GM18868 (cell line): ENCODE results near the gene RER1.

Experiments used
- ATAC-seq: cut with Tn5 transposase; IDR thresholded peaks from one replicate; pipeline ENCODE4 v1.9.1; 2021; ENCODE audit warnings: mild to moderate bottlenecking, moderate library complexity; ENCODE audit not compliant: unreplicated experiment

Gene RER1

DNA sequence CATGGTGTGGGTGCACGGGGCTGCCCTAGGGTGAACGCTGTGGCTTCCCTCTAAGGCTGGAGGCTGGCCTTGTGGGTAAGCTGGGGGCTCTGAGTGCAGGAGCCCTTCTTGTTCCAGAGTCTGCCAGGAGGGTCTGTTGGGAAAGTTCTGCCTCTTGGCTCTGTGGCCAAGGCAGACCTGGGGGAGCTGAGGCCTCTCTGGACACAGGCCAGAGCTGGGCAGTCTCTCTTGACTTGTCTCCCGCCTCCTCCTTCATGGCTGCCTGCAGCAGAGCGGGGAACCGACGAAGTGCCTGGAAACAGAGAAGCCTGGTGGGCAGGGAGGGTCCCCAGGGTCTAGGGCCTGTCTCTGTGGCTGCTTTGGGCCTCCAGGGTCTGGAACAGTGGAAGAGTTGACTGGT, 51.0 kb downstream of the RER1 start:
- no peak for ATAC-seq

DNA sequence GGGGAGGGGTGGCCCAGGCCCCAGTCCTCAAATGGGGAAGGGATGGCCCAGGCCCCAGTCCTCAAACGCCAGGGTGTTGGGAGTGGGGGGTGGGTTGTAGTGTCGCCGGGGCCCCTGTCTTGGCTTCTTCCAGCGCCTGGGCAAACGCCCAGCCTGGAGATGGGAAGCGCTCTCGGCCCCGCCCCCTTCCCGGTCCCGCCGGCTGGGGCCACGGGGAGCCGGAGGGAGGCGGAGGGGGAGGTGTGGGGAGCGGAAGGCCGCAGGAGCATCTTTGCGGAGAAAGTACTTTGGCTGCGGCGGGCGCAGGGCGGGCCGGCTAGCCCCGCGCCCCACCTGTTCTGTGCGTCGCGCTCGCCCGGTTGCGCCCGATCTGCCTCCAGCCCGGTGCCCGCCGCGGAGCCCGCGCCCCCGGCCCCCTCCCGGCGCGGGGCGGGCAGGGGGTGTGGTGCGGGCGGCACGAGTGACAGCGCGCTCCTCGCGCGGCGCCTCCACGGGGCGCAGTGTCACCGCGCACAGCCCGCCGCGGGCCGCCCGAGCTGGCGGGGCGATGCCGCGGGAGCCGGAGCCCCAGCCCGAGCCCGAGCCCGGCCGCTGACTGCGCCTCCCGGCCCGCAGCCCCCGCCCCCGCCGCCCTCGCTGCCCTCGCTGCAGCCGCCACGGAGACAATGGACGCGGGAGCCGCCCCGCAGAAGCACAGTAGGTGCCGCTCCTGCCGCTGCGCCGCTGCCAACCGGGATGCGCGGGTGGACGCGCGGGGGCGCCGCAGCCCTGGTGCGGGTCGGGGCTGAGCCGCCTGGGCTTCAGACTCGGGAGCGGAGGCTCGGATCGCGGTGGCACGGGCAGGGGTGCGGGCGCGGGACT, 51.9 kb downstream of the RER1 start:
- no peak for ATAC-seq

DNA sequence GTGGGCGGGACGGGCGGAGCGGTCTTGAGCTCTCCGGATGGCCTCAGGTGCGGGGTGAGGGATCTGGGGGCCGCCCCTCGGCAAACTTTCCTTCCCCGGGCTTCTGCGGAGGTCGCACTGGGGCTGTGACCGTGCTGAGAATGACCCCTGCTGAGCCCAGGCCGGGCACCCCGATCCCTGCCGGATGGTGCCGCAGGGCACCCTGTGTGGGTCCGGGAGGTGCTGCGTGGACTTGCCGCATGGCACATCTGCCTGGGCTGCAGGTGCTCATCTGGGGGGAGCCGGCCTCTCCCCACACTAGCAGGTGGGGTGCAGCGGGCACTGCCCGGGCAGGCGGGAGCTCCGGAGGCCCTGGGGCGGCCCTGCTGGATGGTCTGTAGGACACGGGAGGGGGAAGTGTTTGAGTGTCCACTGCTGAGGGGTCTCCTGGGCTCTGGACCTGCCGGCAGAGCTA, 52.5 kb downstream of the RER1 start:
- no peak for ATAC-seq

DNA sequence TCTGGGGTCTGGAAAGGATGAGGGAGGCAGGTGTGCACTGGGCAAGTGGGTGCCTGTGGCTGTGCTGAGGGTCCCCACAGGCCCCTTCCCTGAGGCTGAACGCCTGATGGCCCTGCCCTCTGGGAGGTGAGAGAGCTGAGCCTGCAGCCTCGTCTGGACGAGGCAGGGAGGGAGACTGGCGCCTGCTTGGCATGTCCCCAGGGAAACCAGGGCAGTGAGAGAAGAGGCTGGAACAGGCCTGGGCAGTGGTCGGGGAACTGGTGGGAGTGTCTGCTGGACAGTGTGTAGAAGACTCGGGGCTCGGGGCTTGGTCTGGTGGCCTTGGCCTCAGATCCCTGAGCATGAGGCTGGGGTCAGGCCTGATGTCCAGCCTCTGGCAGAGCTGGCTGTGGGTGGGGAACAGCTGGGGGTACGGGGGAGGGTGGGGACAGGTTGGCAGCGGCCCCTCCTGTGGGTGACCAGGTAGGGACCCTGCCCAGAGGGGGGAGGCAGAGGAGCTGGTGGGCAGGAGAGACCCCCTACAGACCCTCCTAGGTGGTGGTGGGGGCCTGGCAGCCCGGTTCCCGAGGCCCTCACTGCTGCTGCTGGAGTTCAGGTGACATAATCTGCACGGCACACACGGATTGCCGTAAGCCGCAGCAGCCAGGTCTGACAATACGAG, 53.7 kb downstream of the RER1 start:
- no peak for ATAC-seq

DNA sequence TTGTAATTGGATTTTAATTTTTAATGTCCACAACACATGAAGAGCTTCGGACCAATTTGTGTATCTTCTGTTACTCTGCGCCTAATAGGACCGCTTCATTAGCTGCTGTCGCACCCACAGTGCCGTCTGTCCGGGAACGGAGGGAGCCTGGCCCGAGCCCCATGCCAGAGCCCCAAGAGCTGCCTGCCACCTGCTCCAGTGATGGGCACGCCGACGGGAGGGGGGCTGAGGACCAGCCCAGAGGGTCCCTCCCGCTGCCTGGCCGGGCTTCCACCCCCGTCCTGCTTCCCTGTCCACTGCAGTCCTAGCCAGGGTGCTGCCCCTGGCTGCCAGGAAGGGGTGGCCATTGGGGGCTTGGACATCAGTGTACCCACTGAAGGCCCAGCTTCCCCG, 54.2 kb downstream of the RER1 start:
- ATAC-seq: no peak

DNA sequence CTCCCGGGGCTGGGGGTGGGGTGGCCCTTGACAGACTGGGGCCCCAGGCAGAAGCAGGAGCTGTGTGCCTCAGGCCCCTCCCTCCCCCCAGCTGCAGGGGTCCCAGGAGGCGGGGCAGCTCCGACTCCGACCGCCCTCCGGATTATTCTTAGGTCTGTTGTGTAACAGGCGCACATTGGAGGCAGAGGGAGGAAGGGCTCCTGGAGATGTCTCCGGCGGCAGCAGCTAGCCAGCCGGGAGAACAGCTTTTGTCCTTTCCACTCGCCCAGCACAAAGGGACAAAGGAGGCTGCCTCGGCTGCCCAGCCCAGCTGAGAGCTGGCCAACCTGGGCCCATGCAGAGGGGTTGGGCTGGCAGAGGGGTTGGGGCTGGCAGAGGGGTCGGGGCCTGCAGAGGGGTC, 54.8 kb downstream of the RER1 start:
- ATAC-seq: no peak

DNA sequence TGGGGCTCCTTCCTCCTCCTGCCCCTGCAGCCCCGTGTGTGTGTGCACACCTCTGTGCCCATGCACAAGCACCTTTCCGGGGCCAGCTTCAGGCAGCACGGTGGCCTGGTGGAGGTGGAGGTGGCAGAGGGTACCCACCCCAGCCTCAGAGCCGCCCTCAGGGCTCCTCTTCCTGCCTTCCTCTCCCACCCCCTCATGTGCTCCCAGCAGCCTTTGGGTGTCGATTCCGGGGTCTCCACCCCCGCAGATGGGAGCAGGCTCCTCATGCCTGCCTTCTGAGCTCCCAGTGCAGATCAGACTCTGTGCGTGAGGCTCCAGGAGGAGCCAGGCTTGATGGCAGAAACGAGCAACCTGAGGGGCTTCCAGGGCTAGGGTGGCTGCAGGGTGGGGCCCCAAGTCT, 55.2 kb downstream of the RER1 start:
- no peak for ATAC-seq

DNA sequence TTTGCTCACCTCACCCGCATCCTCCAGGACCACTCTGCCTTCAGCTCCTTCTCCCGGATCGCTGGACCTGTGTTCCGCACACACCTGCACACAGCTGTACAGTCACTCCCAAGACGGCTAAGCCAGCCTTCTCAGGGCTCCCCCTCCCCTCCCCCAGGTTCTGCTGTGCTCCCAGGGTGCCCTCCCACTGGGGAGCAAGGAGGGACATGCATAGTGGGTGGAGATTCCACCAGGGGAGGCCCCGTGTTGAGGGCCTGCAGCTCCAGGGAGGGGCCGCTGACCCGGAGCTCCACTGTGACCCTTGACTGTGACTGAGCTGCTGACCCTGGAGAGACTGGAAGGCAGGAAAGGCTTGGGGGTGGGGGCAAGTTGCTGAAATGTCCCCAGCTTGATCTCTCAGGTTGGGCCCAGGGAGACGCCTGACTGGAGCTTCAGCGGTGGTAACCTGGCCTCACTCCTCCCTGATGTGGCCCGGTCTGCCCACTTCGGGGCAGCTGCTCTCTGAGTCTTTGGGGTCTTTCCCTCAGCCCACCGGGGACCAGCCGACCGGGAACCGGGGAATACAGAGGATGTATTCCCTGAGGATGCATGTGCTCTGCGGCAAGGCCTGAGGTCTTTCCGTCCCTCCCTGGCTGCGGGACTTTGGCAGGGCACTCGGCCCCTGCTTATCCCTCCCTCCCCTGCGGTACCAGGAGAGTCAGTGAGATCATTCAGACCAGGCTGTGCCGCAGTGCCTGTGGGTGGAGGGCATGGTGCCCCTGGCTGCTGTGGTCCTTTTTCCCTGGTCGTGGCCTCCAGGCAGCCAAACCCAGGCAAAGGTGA, 55.8 kb downstream of the RER1 start:
- ATAC-seq: no peak

DNA sequence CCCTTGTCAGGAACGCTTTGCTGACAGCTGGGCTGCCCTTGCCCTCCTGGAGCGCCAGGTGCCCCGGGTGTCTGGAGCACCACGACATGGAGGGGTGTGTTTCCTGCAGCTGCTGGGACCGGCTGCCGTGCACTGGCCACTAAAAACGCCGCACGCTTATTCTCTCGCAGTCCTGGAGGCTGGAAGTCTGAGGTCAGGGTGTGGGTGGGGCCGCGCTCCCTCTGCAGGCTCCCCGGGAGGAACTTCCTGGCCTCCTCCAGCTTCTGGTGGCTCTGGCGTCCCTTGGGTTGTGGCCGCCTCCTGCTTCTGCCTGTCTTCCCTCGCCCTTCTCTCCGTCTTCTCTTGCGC, 56.4 kb downstream of the RER1 start:
- no peak for ATAC-seq

DNA sequence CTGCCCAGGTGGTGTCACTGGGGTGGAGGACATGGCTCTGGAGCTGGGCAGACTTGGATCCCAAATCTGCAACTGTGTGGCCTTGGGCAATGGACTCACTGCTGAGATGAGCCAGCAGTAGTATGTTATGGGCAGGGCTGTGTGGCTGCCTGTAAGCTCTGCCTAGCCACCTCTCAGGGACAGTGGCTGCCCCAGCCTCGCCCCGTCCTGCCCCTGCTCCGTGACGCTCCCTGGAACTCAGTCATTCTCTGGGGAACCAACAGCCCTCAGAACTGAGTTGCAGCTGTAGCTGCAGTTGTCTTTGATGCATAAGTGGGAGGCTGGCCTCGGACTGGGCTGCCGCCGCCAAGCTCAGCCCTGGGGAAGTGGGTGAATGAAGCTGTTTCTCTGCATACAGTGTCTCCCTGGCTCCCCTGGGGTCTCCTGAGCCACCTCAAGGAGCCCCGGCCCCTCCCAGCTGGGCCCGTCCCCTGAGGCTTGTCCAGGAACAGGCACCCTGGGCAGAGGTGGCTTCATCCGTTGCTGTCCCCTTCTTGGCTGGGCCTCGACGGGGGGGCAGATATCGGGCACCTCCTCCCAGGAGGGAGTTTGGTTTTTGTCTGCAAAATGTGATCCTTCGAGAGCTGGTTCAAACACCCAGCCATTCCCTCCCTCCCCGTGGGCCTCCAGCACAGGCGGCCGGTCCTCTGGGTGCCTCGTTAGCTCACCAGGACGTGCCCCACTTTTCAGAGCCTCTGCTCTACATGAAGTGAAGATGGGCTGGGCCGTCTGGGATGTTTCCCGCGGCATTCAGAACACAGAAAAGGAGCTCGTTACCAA, 58.2 kb downstream of the RER1 start:
- ATAC-seq: no peak

DNA sequence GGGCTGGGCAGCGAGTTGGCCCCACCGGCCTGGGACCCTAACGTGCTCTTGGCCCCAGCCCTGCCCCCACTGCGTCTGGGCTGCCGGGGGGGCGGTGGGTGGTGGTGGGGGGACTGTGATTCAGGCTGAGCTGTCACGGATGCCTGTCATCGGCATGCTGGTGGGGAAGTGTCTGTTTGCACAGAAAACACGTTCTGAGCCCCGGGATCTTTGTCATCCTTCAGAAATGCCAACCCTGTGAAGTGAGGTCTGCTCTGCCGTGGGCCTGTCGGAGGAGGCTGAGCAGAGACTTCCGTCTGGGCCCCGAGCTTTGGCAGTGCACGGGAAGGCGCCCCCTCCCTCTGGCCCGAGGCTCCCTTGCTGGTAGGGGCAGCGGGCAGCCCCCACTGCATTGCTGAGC, 60.1 kb downstream of the RER1 start:
- ATAC-seq: no peak

DNA sequence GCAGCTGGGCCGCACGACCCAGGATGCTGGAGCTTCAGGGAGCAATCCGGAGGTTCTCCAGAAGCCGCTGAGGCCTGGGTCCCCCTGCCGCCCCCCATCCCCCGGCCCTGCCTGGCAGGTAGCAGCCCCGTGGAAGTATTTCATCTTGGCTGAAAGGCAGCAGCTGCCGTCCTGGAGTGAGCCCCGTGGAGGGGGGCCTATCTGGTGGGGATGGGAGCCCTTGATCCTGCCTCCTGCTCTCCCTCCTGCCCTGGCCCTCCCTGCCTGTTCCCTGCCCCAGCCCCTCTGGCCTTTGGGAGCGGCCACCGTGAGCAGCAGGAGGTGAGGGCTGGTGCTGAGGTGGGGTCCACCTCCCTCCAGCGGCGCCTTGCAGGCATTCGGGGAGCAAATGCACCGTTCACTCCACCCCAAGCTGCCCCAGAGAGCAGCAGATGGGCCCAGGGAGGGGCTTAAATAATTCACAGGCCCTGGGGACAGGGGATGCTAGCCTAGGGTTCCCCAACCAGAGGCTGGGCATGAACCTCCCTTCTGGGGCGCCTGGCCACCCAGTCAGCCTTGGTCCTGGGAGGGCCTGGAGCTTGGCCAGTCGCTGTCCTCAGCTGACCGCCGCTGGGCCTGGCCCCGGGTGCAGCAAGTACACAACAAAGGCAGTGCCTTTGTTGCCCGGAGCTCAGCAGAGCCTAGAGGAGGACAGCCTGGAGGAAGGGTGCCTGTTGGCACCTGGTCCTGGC, 60.7 kb downstream of the RER1 start:
- ATAC-seq: no peak

DNA sequence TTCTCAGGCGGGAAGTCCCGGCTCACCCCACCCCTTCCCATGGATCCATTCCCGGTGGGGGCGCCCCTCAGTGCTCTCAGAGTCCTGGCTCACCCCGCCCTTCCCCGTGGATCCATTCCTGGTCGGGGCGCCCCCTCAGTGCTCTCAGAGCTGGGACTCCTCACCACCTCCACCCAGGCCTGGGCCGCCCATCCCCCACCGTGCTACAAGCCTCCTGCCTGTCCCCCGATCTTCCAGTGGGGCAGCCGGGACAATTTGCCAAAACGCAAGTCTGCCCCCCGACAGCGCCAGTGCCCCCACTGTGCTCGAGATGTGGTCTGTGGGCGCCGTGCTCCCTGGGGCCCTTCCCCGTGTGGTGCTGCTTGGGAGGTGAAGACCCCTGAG, 61.3 kb downstream of the RER1 start:
- ATAC-seq: no peak

DNA sequence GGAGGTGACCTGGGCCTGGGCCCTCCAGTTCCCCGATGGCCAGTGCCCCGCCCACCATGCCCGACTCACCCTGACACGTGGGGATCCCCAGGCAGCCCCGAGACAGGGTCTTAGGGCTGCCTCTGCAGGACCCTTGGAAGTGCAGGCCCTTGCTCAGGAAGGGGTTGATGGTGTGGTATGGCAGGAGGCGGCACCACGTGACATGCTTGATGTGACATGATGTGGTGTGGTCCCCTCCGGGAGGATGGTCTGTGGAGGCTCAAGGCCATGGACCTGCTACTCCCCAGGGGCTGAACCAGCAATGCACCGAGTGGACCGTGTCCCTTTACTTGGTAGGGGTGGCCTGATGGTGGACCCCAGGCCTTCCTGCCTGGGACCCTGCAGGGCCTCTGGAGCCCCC, 62.6 kb downstream of the RER1 start:
- no peak for ATAC-seq
